Measurements from ENCODE around the gene TMEM132A.

The TMEM132A gene

GRCh38 chr11:60916669-60917206 lies 7.5 kb upstream of the TMEM132A start:
- H3K4me3 ChIP-seq (ENCODE audit: low read depth, low read length) = no peak overlapping the region
- TF ChIP-seq CTCF (IDR thresholded peaks at IDR 0.05; ENCODE audit: low read depth, low read length, missing control alignments) = no peak
- no peak for DNase-seq (ENCODE audit: low read depth)
- in situ Hi-C loops (cut with HindIII; ENCODE audit: low sequenced_read_pairs) = loop anchor here (5.0 kb wide), 1 partner anchor 89 kb away; no protein-coding TSS in a partner anchor

DNA sequence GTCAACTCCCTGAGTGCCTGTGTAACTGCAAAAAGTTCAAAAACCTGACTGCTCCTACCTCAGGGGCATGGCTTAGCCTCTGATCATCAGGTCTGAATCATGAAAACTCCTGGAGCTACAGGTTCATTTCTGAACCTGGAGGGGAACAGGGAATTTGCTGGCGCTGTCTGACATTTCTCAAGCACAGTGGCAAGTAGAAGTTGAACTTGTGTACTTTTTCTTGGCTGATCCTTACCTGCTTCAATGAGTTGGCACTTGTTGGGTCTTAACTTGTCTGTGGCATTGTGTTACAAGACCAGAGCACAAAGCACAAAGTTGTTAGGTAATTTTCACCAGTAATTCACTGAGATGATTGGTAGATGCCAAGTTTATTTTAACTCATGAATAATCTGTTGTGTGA lies 7.0 kb upstream of the TMEM132A start:
- in situ Hi-C loops (cut with HindIII; ENCODE audit: low sequenced_read_pairs) = loop anchor here (5.0 kb wide), 1 partner anchor 90 kb away; no protein-coding TSS in a partner anchor
- TF ChIP-seq CTCF (IDR thresholded peaks at IDR 0.05; ENCODE audit: low read depth, low read length, missing control alignments) = no peak
- H3K4me3 ChIP-seq (ENCODE audit: low read depth, low read length) = no peak overlapping the region
- DNase-seq (ENCODE audit: low read depth) = no peak

- no peak for DNase-seq (ENCODE audit: low read depth)
- in situ Hi-C loops (cut with HindIII; ENCODE audit: low sequenced_read_pairs) = loop anchor here (5.0 kb wide), 1 partner anchor 91 kb away; no protein-coding TSS in a partner anchor
- H3K4me3 ChIP-seq (ENCODE audit: low read depth, low read length) = no peak overlapping the region
Observed at GRCh38 chr11:60918251-60918938, 5.9 kb upstream of the TMEM132A start.

DNA sequence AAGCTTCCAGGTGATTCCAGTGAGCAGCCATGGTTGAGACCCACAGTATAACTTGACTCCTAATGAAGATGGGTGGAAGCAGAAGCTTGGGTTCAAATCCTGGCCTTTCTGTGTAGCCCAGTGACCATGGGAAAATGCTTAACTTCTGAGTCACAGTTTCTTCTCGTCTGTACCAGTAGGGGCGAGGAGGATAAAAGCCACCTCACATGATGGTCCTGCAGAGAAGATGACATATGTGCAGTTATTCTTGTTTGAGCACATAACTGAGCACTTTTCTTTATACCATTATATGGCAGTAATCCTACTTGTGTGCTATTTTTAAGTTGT lies 5.4 kb upstream of the TMEM132A start:
- in situ Hi-C loops (cut with HindIII; ENCODE audit: low sequenced_read_pairs) = loop anchor here (5.0 kb wide), 1 partner anchor 92 kb away; no protein-coding TSS in a partner anchor
- TF ChIP-seq CTCF (IDR thresholded peaks at IDR 0.05; ENCODE audit: low read depth, low read length, missing control alignments) = no peak
- H3K4me3 ChIP-seq (ENCODE audit: low read depth, low read length) = no peak overlapping the region
- no peak for DNase-seq (ENCODE audit: low read depth)

More at GRCh38 chr11:60918251-60918938, 5.9 kb upstream of the TMEM132A start:
- TF ChIP-seq CTCF (IDR thresholded peaks at IDR 0.05; ENCODE audit: low read depth, low read length, missing control alignments) = no peak

DNA sequence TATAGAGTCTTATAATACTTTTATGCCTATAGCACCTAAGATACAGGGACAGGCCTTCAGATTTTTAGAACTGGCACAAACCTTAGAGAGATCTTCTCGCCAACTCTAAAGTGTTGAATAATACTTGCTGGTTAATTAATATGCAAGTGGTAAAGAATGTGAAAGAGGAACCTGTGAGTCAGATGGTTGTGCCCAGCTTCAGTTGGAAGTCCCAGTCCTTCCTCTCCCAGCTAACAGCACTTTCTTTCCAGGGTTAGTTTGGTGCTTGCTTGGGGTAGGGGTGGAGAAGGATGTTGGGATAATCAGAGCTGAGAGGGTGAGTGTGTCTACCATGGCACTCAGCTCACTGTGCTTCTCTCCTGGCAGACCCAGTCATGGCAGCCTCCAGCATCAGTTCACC lies 4.9 kb upstream of the TMEM132A start:
- in situ Hi-C loops (cut with HindIII; ENCODE audit: low sequenced_read_pairs) = loop anchor here (5.0 kb wide), 1 partner anchor 92 kb away; no protein-coding TSS in a partner anchor
- TF ChIP-seq CTCF (IDR thresholded peaks at IDR 0.05; ENCODE audit: low read depth, low read length, missing control alignments) = no peak
- H3K4me3 ChIP-seq (ENCODE audit: low read depth, low read length) = no peak overlapping the region
- no peak for DNase-seq (ENCODE audit: low read depth)

DNA sequence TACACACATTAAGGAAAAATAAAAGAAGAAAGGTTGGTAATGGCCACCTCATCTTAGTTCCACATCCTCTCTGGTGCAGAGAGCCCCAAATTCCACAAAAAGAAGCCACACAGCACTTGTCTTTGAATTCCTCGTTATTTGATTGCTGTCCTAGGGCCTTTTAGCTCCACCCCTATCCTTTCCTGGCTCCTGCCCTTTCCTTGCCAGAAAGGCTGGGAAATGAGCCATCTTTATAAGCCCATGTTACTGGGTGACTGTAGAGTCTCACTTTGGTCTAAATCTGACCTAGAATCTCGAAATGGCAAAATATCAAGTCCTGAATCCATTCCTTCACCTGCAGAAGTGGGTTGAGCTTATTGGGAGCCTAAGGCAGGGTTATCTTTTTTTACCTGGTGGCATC lies 4.3 kb upstream of the TMEM132A start:
- in situ Hi-C loops (cut with HindIII; ENCODE audit: low sequenced_read_pairs) = loop anchor here (5.0 kb wide), 2 partner anchors 93 to 212 kb away; no protein-coding TSS in a partner anchor
- H3K4me3 ChIP-seq (ENCODE audit: low read depth, low read length) = no peak overlapping the region
- DNase-seq (ENCODE audit: low read depth) = no peak
- no peak for TF ChIP-seq CTCF (IDR thresholded peaks at IDR 0.05; ENCODE audit: low read depth, low read length, missing control alignments)
